Measurements from ENCODE around the gene PNPO. TPM values are rescaled to one million over a fixed set of nuclear protein-coding genes. Genes with fewer than 3 reads are reported as not detected.

The PNPO gene
- total and polyA plus RNA-seq, 2 of the 13 experiments (the other 11 are each of a cell fraction or from before 2014, with no cell fraction given) = 47.9 to 63.3 TPM

GRCh38 chr17:47970725-47971499, 29.5 kb downstream of the PNPO start, which contains the start of gene CDK5RAP3 (continued):
- no peak; the same call in 1 of the 2 replicates for TF ChIP-seq PRDM4 (CRISPR knock-in tag; IDR thresholded peaks at IDR 0.05; ENCODE audit: borderline replicate concordance)
- TF ChIP-seq BRF2 (CRISPR knock-in tag; IDR thresholded peaks at IDR 0.05) = peak; percentile 97
- TF ChIP-seq KDM5A (IDR thresholded peaks at IDR 0.05; ENCODE audit: borderline replicate concordance, low read length) = peak; percentile 58; the same call in 1 of the 2 replicates
- TF ChIP-seq, protein P1, sequence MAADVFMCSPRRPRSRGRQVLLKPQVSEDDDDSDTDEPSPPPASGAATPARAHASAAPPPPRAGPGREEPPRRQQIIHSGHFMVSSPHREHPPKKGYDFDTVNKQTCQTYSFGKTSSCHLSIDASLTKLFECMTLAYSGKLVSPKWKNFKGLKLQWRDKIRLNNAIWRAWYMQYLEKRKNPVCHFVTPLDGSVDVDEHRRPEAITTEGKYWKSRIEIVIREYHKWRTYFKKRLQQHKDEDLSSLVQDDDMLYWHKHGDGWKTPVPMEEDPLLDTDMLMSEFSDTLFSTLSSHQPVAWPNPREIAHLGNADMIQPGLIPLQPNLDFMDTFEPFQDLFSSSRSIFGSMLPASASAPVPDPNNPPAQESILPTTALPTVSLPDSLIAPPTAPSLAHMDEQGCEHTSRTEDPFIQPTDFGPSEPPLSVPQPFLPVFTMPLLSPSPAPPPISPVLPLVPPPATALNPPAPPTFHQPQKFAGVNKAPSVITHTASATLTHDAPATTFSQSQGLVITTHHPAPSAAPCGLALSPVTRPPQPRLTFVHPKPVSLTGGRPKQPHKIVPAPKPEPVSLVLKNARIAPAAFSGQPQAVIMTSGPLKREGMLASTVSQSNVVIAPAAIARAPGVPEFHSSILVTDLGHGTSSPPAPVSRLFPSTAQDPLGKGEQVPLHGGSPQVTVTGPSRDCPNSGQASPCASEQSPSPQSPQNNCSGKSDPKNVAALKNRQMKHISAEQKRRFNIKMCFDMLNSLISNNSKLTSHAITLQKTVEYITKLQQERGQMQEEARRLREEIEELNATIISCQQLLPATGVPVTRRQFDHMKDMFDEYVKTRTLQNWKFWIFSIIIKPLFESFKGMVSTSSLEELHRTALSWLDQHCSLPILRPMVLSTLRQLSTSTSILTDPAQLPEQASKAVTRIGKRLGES (CRISPR knock-in tag; IDR thresholded peaks at IDR 0.05; ENCODE audit: borderline replicate concordance) = no peak; the same call in 1 of the 2 replicates
- TF ChIP-seq ARNT2 (CRISPR knock-in tag; IDR thresholded peaks at IDR 0.05; ENCODE audit: low read depth) = peak; percentile 98
- peak; percentile 87 for TF ChIP-seq ZNF101 (CRISPR knock-in tag; IDR thresholded peaks at IDR 0.05; ENCODE audit: borderline replicate concordance, low read depth)
- TF ChIP-seq, protein P2, sequence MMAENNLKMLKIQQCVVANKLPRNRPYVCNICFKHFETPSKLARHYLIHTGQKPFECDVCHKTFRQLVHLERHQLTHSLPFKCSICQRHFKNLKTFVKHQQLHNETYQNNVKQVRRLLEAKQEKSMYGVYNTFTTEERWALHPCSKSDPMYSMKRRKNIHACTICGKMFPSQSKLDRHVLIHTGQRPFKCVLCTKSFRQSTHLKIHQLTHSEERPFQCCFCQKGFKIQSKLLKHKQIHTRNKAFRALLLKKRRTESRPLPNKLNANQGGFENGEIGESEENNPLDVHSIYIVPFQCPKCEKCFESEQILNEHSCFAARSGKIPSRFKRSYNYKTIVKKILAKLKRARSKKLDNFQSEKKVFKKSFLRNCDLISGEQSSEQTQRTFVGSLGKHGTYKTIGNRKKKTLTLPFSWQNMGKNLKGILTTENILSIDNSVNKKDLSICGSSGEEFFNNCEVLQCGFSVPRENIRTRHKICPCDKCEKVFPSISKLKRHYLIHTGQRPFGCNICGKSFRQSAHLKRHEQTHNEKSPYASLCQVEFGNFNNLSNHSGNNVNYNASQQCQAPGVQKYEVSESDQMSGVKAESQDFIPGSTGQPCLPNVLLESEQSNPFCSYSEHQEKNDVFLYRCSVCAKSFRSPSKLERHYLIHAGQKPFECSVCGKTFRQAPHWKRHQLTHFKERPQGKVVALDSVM (CRISPR knock-in tag; IDR thresholded peaks at IDR 0.05) = peak; percentile 78
- TF ChIP-seq LCORL (IDR thresholded peaks at IDR 0.05) = no peak
- peak; percentile 85 for TF ChIP-seq LCORL (CRISPR knock-in tag; IDR thresholded peaks at IDR 0.05)
- TF ChIP-seq, protein P3, sequence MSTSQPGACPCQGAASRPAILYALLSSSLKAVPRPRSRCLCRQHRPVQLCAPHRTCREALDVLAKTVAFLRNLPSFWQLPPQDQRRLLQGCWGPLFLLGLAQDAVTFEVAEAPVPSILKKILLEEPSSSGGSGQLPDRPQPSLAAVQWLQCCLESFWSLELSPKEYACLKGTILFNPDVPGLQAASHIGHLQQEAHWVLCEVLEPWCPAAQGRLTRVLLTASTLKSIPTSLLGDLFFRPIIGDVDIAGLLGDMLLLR (CRISPR knock-in tag; IDR thresholded peaks at IDR 0.05) = peak; percentile 98
- no peak for TF ChIP-seq SOX6 (IDR thresholded peaks at IDR 0.05)
- peak; percentile 85 for TF ChIP-seq SOX6 (CRISPR knock-in tag; IDR thresholded peaks at IDR 0.05)
- peak; percentile 40; the same call in 1 of the 2 replicates for TF ChIP-seq ADNP (CRISPR knock-in tag; IDR thresholded peaks at IDR 0.05)
- peak; percentile 90 for TF ChIP-seq MEIS1 (CRISPR knock-in tag; IDR thresholded peaks at IDR 0.05; ENCODE audit: borderline replicate concordance)
- no peak; the same call in 1 of the 2 replicates for TF ChIP-seq ZNF121 (CRISPR knock-in tag; IDR thresholded peaks at IDR 0.05)
- TF ChIP-seq, protein P4, sequence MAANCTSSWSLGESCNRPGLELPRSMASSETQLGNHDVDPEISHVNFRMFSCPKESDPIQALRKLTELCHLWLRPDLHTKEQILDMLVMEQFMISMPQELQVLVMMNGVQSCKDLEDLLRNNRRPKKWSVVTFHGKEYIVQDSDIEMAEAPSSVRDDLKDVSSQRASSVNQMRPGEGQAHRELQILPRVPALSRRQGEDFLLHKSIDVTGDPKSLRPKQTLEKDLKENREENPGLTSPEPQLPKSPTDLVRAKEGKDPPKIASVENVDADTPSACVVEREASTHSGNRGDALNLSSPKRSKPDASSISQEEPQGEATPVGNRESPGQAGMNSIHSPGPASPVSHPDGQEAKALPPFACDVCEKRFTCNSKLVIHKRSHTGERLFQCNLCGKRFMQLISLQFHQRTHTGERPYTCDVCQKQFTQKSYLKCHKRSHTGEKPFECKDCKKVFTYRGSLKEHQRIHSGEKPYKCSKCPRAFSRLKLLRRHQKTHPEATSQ (CRISPR knock-in tag; IDR thresholded peaks at IDR 0.05; ENCODE audit: borderline replicate concordance) = peak; percentile 92
